ENCODE data around the gene PIAS2. TPM values are rescaled to one million over a fixed set of nuclear protein-coding genes. Genes with fewer than 3 reads are reported as not detected.

The PIAS2 gene
- polyA plus RNA-seq, 3 donors from 2014 or later, result 16.8 to 25.4 (median 18.8) TPM

DNA sequence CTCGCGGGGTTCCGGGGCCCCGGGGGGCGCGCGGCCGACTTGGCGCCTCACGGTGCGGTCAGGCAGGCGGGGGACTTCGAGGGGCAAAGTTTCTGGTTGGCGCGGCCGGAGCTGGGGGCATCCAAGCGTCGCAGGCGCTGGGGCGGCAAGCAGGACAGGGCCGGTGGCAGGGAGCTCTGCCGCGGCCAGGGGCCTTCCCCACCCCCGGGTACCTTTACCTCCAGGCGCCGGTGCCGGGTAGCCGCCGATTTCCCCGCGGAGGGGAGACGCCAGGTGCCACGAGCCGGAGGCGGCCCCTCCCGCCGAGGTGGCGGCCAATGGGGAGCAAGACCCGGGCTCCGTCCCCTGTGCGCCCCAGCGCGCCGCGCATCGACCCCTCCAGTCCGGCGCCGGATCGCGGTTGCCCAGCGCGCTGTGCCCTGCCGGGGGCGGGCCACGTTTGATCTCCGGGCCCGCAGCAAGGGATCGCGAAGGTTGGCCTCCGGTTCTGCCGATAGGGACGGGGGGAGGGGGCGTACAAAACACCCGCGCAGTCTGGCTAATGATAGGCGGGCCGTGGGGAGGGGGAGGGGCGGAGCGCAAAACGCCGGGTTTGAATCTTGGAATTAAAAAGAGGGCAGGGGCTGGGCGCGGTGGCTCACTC, 160.6 kb downstream of the PIAS2 start, which contains the start of gene ST8SIA5:
TSS of gene ST8SIA5 (minus strand) at position 495 of the 643 bp plus-strand sequence. CDS start 545 bp downstream, outside the sequence.
- H3K27me3 Mint-ChIP-seq (ENCODE audit: low read depth in 3 of 3), result peaks cover 19 to 33% (median 20%) of the 10 kb centered on the region in 3 donors
- no peak for DNase-seq
- no peaks in the 10 kb centered on the region for H3K9me3 Mint-ChIP-seq
- no peak within 1 kb of the TSS for H3K27ac Mint-ChIP-seq
- peak within 1 kb of the TSS in 3 of 5 donors; percentile 33 to 51 (median 44) for H3K4me3 Mint-ChIP-seq
- peaks cover 12 to 16% of the 10 kb centered on the region in 2 donors for H3K4me1 Mint-ChIP-seq
- peaks cover 0 to 3% (median 0%) of the 10 kb centered on the region in 3 donors for H3K36me3 Mint-ChIP-seq

DNA sequence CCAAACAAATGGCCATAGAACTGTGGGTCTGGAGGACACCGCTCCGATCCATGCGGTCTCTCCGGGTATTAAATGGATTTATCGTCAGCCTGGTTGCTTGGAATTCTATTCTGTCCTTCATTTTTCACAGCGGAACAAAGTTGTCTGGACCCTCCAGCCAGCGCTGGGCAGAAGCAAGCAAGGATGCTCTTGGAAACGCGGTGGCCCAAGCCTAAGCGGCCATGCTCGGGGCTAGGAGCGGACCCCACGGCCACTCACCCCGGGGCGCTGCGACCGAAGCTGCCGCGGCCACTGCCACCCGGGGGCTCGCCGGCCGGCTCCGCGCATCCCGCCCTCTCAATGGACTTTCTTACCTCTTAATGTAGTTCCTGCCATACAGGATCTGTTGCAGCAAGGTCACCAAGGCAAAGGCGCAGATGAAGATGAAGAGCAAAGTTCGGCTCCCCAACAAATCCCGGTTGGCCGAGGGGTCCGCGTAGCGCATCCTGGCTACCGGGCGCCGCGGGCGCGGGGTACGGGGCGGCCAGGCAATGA, 161.2 kb downstream of the PIAS2 start:
- DNase-seq, result no peak
- H3K36me3 Mint-ChIP-seq, result peaks cover 0 to 3% (median 0%) of the 10 kb centered on the region in 3 donors
- no peak overlapping the region for H3K27ac Mint-ChIP-seq
- peaks cover 12 to 16% of the 10 kb centered on the region in 2 donors for H3K4me1 Mint-ChIP-seq
- peaks cover 19 to 33% (median 20%) of the 10 kb centered on the region in 3 donors for H3K27me3 Mint-ChIP-seq (ENCODE audit: low read depth in 3 of 3)
- H3K4me3 Mint-ChIP-seq, result peak overlapping the region in 1 of 5 donors; percentile 33
- no peaks in the 10 kb centered on the region for H3K9me3 Mint-ChIP-seq

DNA sequence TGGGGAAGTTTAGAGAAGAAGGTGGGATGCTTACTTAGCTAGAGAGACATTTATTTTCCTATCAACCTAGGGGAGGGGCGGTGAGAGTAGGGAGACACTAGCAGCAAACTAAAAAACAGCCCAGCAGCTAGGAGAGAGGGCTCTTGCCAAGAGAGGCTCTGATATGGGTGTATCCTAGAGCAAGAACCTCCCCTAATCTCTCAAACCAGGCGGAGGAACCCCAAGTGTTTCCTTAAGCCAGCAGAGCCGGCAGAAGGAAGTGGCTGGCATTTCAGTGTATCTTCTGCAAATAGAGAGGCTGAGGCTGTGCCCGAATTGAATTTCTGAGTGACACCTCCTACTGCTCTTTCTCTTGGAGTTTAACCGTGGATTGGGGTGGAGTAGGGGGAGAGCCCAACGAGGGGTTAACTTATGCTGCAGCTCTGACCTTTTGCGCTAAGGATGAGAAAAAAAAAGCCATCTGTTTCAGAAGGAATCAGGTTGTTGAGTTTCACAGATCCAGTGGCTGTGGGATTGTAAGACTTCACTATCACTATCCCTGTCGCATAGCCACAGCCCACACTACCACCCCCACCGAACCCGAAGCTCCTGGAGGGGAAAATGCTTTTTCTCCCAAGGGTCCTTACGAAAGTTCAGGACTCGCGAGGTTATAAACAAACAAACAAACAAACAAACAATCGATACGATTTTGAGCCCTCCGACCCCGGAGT, 161.8 kb downstream of the PIAS2 start:
- no peaks in the 10 kb centered on the region for H3K9me3 Mint-ChIP-seq
- peaks cover 12 to 16% of the 10 kb centered on the region in 2 donors for H3K4me1 Mint-ChIP-seq
- DNase-seq, result no peak
- peaks cover 19 to 30% (median 20%) of the 10 kb centered on the region in 3 donors for H3K27me3 Mint-ChIP-seq (ENCODE audit: low read depth in 3 of 3)
- H3K36me3 Mint-ChIP-seq, result peaks cover 0 to 3% (median 0%) of the 10 kb centered on the region in 3 donors
- peak overlapping the region in 1 of 5 donors; percentile 33 for H3K4me3 Mint-ChIP-seq
- no peak overlapping the region for H3K27ac Mint-ChIP-seq

DNA sequence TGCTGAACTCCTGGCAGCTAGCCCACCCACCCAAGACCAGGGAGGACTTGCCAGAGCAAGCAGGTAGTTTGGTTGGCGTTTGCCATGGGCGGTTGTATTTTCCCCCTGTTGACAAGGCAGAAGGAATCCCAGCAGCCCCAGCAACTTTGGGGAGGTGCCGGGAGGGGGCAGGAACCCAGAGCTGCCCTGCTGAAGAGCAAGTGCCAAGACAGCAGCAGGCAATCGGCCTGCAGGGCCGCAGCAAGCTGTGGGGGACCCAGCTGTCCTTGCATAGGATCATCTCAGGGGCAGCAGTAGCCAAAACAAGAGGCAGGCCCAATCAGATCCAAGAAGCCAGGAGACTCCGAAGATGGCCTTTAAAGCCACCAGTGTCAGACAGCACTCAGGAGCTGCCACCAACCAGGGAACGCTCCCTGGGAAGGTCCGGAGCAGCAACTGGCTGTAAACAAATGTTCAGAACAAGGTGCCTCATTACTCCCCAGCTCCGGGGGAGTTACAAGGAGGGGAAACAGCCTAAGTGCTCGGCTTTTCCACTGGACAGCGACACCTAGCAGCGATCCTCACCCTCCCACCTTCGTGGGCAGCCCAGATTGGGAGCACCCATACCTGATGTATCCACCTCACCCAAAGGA, 162.5 kb downstream of the PIAS2 start:
- Mint-ChIP-seq H3K27ac (no peak overlapping the region), H3K4me3 (peak overlapping the region in 2 of 5 donors; percentile 11 to 33), H3K9me3 (no peaks in the 10 kb centered on the region), H3K27me3 (ENCODE audit: low read depth in 3 of 3) (peaks cover 19 to 30% (median 20%) of the 10 kb centered on the region in 3 donors), H3K36me3 (peaks cover 0 to 3% (median 0%) of the 10 kb centered on the region in 3 donors), H3K4me1 (peaks cover 12 to 16% of the 10 kb centered on the region in 2 donors)
- DNase-seq, result no peak

DNA sequence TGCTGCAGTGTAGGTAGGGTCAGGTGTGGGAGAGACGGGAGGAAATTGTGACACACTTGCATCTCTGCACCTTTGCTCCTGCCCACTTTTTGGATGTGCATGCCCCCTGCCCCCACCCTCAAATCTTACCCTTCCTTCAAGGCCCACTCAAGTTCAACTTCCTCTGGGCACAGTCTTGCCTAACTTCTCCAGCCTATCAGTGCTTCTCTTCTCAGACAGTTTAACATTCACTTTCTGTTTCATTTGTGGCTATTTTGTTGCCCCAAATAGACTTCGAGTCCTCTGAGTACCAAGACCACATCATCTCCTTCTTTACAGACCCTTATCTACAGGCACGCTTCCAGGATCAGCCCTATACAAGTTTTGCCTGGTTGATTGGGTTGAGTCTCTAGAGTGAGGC, 163.1 kb downstream of the PIAS2 start:
- Mint-ChIP-seq H3K4me1 (peaks cover 12 to 16% of the 10 kb centered on the region in 2 donors), H3K36me3 (peaks cover 0 to 3% (median 0%) of the 10 kb centered on the region in 3 donors), H3K27ac (no peak overlapping the region), H3K9me3 (no peaks in the 10 kb centered on the region), H3K27me3 (ENCODE audit: low read depth in 3 of 3) (peaks cover 19 to 30% (median 20%) of the 10 kb centered on the region in 3 donors), H3K4me3 (peak overlapping the region in 4 of 5 donors; percentile 4 to 33 (median 19))
- DNase-seq, result no peak

Other genes with a start within 250 kb of the PIAS2 start
- not detected for gene ST8SIA5, start 160.5 kb downstream of the PIAS2 start, polyA plus RNA-seq
- gene KATNAL2, start 95 bp upstream of the PIAS2 start, polyA plus RNA-seq, result under 1 TPM in 1 of 3 donors, not detected in 2; 0.08 TPM
- not detected for gene ELOA2, start 118.1 kb upstream of the PIAS2 start, polyA plus RNA-seq
- 10 to 100 TPM; 39.7 to 69.1 (median 55.4) TPM for gene HDHD2, start 233.0 kb upstream of the PIAS2 start, polyA plus RNA-seq

Data from immature natural killer cell (primary cell).